Tibial artery (tissue), 4 donors: Measurements from ENCODE around the gene PADI1.

ENCODE experiments used
- DNase-seq, 2 donors: peaks; one replicate each; pipeline ENCODE4 v3.0.0-alpha.2; 2019
- H3K27ac ChIP-seq, 2 donors: fragments of 200-600 bp; sonication (generic) in 1 of 2; 1 replicate in 1 of 2; 2 replicates in 1 of 2; pipeline ENCODE4 v1.5.1; 2018 to 2019; ENCODE audit warnings: mild to moderate bottlenecking in 1 of 2
- H3K27me3 ChIP-seq, 2 donors: fragments of 200-600 bp; sonication (generic) in 1 of 2; one replicate each; pipeline versions ENCODE4 v1.5.1 to v1.6.0; 2016 to 2019
- H3K36me3 ChIP-seq, 3 donors: fragments of 200-600 bp; sonication (generic) in 2 of 3; one replicate each; pipeline ENCODE4 v1.5.1; 2016 to 2019; ENCODE audit warnings: mild to moderate bottlenecking in 2 of 3
- H3K4me1 ChIP-seq, 4 donors: fragments of 200-600 bp; sonication (generic) in 2 of 4; 1 replicate in 3 of 4; 2 replicates in 1 of 4; pipeline ENCODE4 v1.5.1; 2016 to 2019
- H3K4me3 ChIP-seq, 2 donors: fragments of 200-600 bp; sonication (generic) in 1 of 2; 1 replicate in 1 of 2; 2 replicates in 1 of 2; pipeline ENCODE4 v1.5.1; 2018 to 2019; ENCODE audit warnings: mild to moderate bottlenecking in 2 of 2
- H3K9me3 ChIP-seq, 3 donors: fragments of 200-600 bp; sonication (generic) in 1 of 3; one replicate each; pipeline ENCODE4 v1.5.1; 2016 to 2019
- intact Hi-C: fragments of 100-400 bp; cut with DNase I; formaldehyde crosslinking; loops from one replicate; pipeline ENCODE4 v1.15.0; 2023; ENCODE audit warnings: low total_unique reads
- TF ChIP-seq, protein P1 (sequence below), 2 experiments: fragments of 200-600 bp in 1 of 2; fragments of 450-650 bp in 1 of 2; IDR thresholded peaks; one replicate each; pipeline ENCODE4 v1.5.1; 2017 to 2019; ENCODE audit warnings: antibody characterized with exemption in 2 of 2, mild to moderate bottlenecking in 1 of 2, moderate library complexity in 1 of 2

The PADI1 gene

GRCh38 chr1:17161926-17162800, 42.8 kb upstream of the PADI1 start:
- Histone ChIP-seq H3K4me1 (no peaks in the 10 kb centered on the region), H3K27ac (no peak overlapping the region), H3K4me3 (no peak overlapping the region), H3K36me3 (no peaks in the 10 kb centered on the region), H3K27me3 (peaks cover 0 to 16% of the 10 kb centered on the region in 2 donors), H3K9me3 (no peaks in the 10 kb centered on the region)
- DNase-seq: no peak
- intact Hi-C loops: no loop called here
- TF ChIP-seq, protein P1, sequence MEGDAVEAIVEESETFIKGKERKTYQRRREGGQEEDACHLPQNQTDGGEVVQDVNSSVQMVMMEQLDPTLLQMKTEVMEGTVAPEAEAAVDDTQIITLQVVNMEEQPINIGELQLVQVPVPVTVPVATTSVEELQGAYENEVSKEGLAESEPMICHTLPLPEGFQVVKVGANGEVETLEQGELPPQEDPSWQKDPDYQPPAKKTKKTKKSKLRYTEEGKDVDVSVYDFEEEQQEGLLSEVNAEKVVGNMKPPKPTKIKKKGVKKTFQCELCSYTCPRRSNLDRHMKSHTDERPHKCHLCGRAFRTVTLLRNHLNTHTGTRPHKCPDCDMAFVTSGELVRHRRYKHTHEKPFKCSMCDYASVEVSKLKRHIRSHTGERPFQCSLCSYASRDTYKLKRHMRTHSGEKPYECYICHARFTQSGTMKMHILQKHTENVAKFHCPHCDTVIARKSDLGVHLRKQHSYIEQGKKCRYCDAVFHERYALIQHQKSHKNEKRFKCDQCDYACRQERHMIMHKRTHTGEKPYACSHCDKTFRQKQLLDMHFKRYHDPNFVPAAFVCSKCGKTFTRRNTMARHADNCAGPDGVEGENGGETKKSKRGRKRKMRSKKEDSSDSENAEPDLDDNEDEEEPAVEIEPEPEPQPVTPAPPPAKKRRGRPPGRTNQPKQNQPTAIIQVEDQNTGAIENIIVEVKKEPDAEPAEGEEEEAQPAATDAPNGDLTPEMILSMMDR (IDR thresholded peaks at IDR 0.05): no peak

- no peak overlapping the region for H3K4me3 ChIP-seq
- H3K9me3 ChIP-seq: no peaks in the 10 kb centered on the region
- intact Hi-C loops: no loop called here
- DNase-seq: no peak
- H3K27ac ChIP-seq: no peak overlapping the region
- TF ChIP-seq, protein P1 (IDR thresholded peaks at IDR 0.05): no peak
- peaks cover 0 to 19% of the 10 kb centered on the region in 2 donors for H3K27me3 ChIP-seq
- no peaks in the 10 kb centered on the region for H3K36me3 ChIP-seq
- no peaks in the 10 kb centered on the region for H3K4me1 ChIP-seq
These were observed 42.0 kb upstream of the PADI1 start for GRCh38 chr1:17162941-17163340.

DNA sequence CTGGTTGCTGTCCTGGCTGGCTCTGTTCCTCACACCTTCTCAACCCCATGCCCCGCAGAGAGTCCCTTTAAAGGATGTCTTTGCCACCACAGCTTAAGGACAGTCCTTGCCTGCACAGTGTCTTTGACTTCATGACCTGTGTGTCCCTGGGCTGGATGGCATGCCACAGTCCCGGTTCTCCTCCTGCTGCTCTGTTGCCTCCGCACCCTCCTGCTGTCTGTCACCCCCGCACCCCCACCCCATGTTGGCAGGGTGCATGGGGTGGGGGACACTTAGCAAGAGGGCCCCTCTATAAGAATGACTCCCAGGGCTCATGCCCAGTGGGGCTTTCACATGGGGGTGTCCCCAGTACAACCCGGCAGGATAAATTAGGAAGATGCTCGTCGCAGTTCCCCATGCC, 41.6 kb upstream of the PADI1 start:
- Histone ChIP-seq H3K4me1 (peaks cover 0 to 4% (median 0%) of the 10 kb centered on the region in 4 donors), H3K27me3 (peaks cover 0 to 19% of the 10 kb centered on the region in 2 donors), H3K9me3 (no peaks in the 10 kb centered on the region), H3K36me3 (no peaks in the 10 kb centered on the region), H3K4me3 (no peak overlapping the region), H3K27ac (no peak overlapping the region)
- intact Hi-C loops: no loop called here
- TF ChIP-seq, protein P1 (IDR thresholded peaks at IDR 0.05): no peak
- DNase-seq: no peak

DNA sequence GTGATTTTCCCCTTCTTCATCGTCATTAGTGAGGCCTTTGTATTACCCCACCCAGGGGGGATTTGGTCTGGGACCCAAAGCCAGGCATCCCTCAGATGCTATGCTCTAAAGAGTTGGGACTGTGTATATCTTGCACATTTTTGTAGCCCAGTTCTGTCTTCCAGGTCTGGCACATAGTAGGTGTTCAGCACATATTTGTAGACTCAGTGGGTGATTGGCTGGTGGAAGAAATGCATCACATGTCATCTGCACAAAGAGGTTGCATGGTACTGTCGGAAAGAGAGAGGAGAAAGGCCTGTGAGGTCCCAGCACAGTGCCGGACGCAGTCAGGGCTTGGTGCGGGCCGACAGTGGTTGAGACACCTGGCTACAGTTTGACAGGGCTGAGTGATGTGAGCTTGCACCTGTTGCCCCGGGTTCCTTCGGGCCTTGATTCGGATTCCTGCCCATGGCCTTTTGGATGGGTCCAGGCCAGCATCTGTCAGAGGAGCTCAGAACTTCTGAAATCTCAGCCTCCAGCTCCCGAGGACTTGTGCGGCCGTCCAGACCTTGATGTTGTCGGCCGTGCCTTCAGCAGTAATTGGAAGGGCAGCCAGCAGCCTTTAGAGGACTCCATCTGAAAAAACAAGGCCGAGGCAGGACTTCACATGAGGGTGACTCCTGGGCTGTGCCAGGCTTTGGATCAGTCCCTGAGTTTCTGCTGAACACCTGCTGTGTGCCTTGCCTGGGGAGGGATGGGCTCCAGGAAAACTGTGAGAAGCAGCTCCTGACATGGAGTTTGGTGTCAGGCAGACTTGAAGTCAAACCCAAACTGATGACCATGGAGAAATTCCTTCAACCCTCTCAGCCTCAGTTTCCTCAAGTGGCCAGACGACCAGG, 40.9 kb upstream of the PADI1 start:
- Histone ChIP-seq H3K27me3 (peaks cover 0 to 19% of the 10 kb centered on the region in 2 donors), H3K9me3 (no peaks in the 10 kb centered on the region), H3K4me3 (no peak overlapping the region), H3K36me3 (no peaks in the 10 kb centered on the region), H3K27ac (no peak overlapping the region), H3K4me1 (peaks cover 0 to 4% (median 0%) of the 10 kb centered on the region in 4 donors)
- TF ChIP-seq, protein P1 (IDR thresholded peaks at IDR 0.05): no peak
- no peak for DNase-seq
- intact Hi-C loops: no loop called here

DNA sequence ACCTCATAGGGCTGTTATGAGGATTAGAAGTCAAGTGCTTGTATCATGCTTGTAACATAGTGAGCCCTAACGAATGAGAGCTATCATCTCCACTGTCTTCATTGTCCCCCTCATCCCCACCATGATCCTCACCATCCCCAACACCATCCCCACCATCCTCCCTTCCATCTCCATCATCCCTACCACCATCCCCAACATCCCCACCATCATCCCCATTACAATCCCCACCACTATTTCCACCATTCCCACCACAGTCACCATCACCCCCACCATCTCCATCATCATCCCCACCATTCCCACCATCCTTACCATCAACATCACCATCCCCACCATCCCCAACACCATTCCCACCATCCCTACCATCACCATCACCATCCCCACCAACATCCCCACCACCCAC, 39.1 kb upstream of the PADI1 start:
- H3K27ac ChIP-seq: no peak overlapping the region
- H3K4me3 ChIP-seq: no peak overlapping the region
- H3K36me3 ChIP-seq: no peaks in the 10 kb centered on the region
- H3K27me3 ChIP-seq: peaks cover 0 to 19% of the 10 kb centered on the region in 2 donors
- TF ChIP-seq, protein P1 (IDR thresholded peaks at IDR 0.05): no peak
- DNase-seq: no peak
- H3K9me3 ChIP-seq: no peaks in the 10 kb centered on the region
- H3K4me1 ChIP-seq: peaks cover 0 to 4% (median 0%) of the 10 kb centered on the region in 4 donors
- intact Hi-C loops: no loop called here
